ENCODE measurements around the gene ISG15. TPM values are rescaled to one million over a fixed set of nuclear protein-coding genes. Genes with fewer than 3 reads are reported as not detected.

The ISG15 gene
- total RNA-seq, 2 experiments from 2014 or later, result 94.5 to 102 TPM

- no peak for TF ChIP-seq CTCF (IDR thresholded peaks at IDR 0.05)
- H3K27ac Mint-ChIP-seq, result no peak overlapping the region
- ATAC-seq (no peak), DNase-seq (no peak)
- POLR2A ChIA-PET, result no interaction called here
- no peaks in the 10 kb centered on the region for H3K36me3 Mint-ChIP-seq (ENCODE audit: low read depth)
- CTCF ChIA-PET, result interaction anchor here (1.5 kb wide), 1 partner anchor 29 kb away, joined by 3 read pairs; no protein-coding TSS in a partner anchor
- intact Hi-C loops (cut with micrococcal nuclease), result no loop called here
- peaks cover 4% of the 10 kb centered on the region for H3K4me1 Mint-ChIP-seq (ENCODE audit: low read depth)
- H3K4me3 Mint-ChIP-seq, result no peak overlapping the region
- peaks cover 2% of the 10 kb centered on the region for H3K9me3 Mint-ChIP-seq
- H3K27me3 Mint-ChIP-seq, result peaks cover 23% of the 10 kb centered on the region
Observed at GRCh38 chr1:973459-974292, 39.6 kb upstream of the ISG15 start.

GRCh38 chr1:974293-974640 is 39.0 kb upstream of the ISG15 start:
- Mint-ChIP-seq H3K27ac (no peak overlapping the region), H3K9me3 (peaks cover 2% of the 10 kb centered on the region), H3K4me3 (no peak overlapping the region), H3K4me1 (ENCODE audit: low read depth) (peaks cover 4% of the 10 kb centered on the region), H3K36me3 (ENCODE audit: low read depth) (no peaks in the 10 kb centered on the region), H3K27me3 (peaks cover 21% of the 10 kb centered on the region)
- TF ChIP-seq CTCF (IDR thresholded peaks at IDR 0.05), result no peak
- intact Hi-C loops (cut with micrococcal nuclease), result no loop called here
- ATAC-seq, result no peak
- no peak for DNase-seq
- ChIA-PET CTCF (interaction anchor here (1.5 kb wide), 1 partner anchor 28 kb away, joined by 3 read pairs; no protein-coding TSS in a partner anchor), POLR2A (no interaction called here)

- no peak for ATAC-seq
- intact Hi-C loops (cut with micrococcal nuclease), result no loop called here
- CTCF ChIA-PET, result no interaction called here
- POLR2A ChIA-PET, result interaction anchor here (1.1 kb wide), 1 partner anchor 140 kb away, joined by 3 read pairs; no protein-coding TSS in a partner anchor
- Mint-ChIP-seq H3K4me3 (no peak overlapping the region), H3K4me1 (ENCODE audit: low read depth) (peaks cover 4% of the 10 kb centered on the region), H3K9me3 (no peaks in the 10 kb centered on the region), H3K36me3 (ENCODE audit: low read depth) (no peaks in the 10 kb centered on the region), H3K27ac (no peak overlapping the region), H3K27me3 (peaks cover 15% of the 10 kb centered on the region)
- no peak for DNase-seq
- no peak for TF ChIP-seq CTCF (IDR thresholded peaks at IDR 0.05)
Observed at GRCh38 chr1:974687-975328, 38.5 kb upstream of the ISG15 start.

- peaks cover 4% of the 10 kb centered on the region for H3K4me1 Mint-ChIP-seq (ENCODE audit: low read depth)
- ATAC-seq (no peak), DNase-seq (no peak)
- no peak overlapping the region for H3K27ac Mint-ChIP-seq
- no peaks in the 10 kb centered on the region for H3K36me3 Mint-ChIP-seq (ENCODE audit: low read depth)
- intact Hi-C loops (cut with micrococcal nuclease), result no loop called here
- ChIA-PET CTCF (no interaction called here), POLR2A (interaction anchor here (1.1 kb wide), 1 partner anchor 139 kb away, joined by 3 read pairs; no protein-coding TSS in a partner anchor)
- H3K4me3 Mint-ChIP-seq, result no peak overlapping the region
- no peak for TF ChIP-seq CTCF (IDR thresholded peaks at IDR 0.05)
- H3K27me3 Mint-ChIP-seq, result peaks cover 15% of the 10 kb centered on the region
- H3K9me3 Mint-ChIP-seq, result no peaks in the 10 kb centered on the region
Observed at GRCh38 chr1:975365-975764, 37.9 kb upstream of the ISG15 start.
